ENCODE measurements around the gene FGF3.

Gene FGF3

DNA sequence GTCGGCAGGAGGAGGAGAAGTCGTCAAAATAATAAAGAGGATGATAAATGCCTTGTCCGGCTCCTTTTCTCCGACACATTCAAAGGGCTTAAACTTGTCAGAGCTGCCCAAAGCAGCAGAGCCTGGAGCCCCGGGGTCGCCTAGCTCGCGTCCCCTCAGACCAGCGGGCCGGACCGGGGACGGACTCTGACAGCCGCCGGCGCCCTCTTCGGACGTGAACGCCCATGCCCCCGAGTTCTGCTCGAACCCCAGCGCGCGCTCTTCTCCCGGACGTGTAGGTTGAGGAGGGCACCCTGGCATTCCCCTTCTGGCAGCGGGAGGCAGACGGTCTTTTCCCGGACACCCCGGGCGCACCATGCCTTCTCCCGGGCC lies 999 bp downstream of the FGF3 start:
- H3K4me3 ChIP-seq (ENCODE audit: low read depth, low read length) = no peak overlapping the region
- no peak for TF ChIP-seq MYC (IDR thresholded peaks at IDR 0.05; ENCODE audit: low read depth, low read length)
- TF ChIP-seq, protein P1, sequence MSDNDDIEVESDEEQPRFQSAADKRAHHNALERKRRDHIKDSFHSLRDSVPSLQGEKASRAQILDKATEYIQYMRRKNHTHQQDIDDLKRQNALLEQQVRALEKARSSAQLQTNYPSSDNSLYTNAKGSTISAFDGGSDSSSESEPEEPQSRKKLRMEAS (IDR thresholded peaks at IDR 0.05; ENCODE audit: low read depth, low read length) = no peak
- no peak for TF ChIP-seq CTCF (IDR thresholded peaks at IDR 0.05; ENCODE audit: low read depth, low read length)
- TF ChIP-seq POLR2A (IDR thresholded peaks at IDR 0.05; ENCODE audit: extremely low read depth, insufficient read length) = no peak
- DNase-seq (ENCODE audit: low read depth) = no peak

GRCh38 chr11:69817265-69818230 lies 1.7 kb downstream of the FGF3 start:
- H3K4me3 ChIP-seq (ENCODE audit: low read depth, low read length) = no peak overlapping the region
- no peak for TF ChIP-seq POLR2A (IDR thresholded peaks at IDR 0.05; ENCODE audit: extremely low read depth, insufficient read length)
- no peak for TF ChIP-seq CTCF (IDR thresholded peaks at IDR 0.05; ENCODE audit: low read depth, low read length)
- peak; percentile 20; the same call in 1 of the 2 replicates for TF ChIP-seq MYC (IDR thresholded peaks at IDR 0.05; ENCODE audit: low read depth, low read length)
- peak; percentile 67 for DNase-seq (ENCODE audit: low read depth)

- DNase-seq (ENCODE audit: low read depth) = peak; percentile 31
- no peak overlapping the region for H3K4me3 ChIP-seq (ENCODE audit: low read depth, low read length)
- TF ChIP-seq POLR2A (IDR thresholded peaks at IDR 0.05; ENCODE audit: extremely low read depth, insufficient read length) (no peak), MYC (IDR thresholded peaks at IDR 0.05; ENCODE audit: low read depth, low read length) (no peak)
Observed at GRCh38 chr11:69816671-69817070, 2.5 kb downstream of the FGF3 start.

GRCh38 chr11:69815973-69816372 lies 3.2 kb downstream of the FGF3 start:
- DNase-seq (ENCODE audit: low read depth) = no peak
- H3K4me3 ChIP-seq (ENCODE audit: low read depth, low read length) = no peak overlapping the region
- TF ChIP-seq MYC (IDR thresholded peaks at IDR 0.05; ENCODE audit: low read depth, low read length) = no peak

GRCh38 chr11:69814902-69815301 lies 4.3 kb downstream of the FGF3 start:
- H3K4me3 ChIP-seq (ENCODE audit: low read depth, low read length) = no peak overlapping the region
- DNase-seq (ENCODE audit: low read depth) = no peak
- TF ChIP-seq, protein P1 (IDR thresholded peaks at IDR 0.05; ENCODE audit: low read depth, low read length) = no peak

DNA sequence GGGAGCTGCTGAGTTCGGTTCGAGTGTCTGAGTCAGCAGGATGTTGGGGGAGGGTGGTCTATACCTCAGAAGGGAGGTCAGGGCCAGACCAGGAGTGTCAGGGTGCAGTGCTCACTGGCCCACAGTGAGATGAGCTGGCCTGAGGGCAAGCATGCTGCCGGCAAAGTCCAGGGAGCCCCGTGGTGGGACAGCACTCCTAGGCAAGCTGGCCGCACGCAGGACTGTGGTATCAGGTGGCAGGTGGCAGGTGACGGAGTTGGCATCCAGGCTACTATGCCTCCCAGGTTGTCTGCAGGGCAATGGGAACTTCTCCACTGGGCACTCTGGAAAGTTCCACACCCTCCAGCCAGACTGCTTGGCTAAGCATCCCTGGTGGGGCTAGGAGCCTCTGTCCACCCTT lies 4.8 kb downstream of the FGF3 start:
- H3K4me3 ChIP-seq (ENCODE audit: low read depth, low read length) = no peak overlapping the region
- DNase-seq (ENCODE audit: low read depth) = no peak
- TF ChIP-seq, protein P1 (IDR thresholded peaks at IDR 0.05; ENCODE audit: low read depth, low read length) = no peak
- no peak for TF ChIP-seq POLR2A (IDR thresholded peaks at IDR 0.05; ENCODE audit: extremely low read depth, insufficient read length)

DNA sequence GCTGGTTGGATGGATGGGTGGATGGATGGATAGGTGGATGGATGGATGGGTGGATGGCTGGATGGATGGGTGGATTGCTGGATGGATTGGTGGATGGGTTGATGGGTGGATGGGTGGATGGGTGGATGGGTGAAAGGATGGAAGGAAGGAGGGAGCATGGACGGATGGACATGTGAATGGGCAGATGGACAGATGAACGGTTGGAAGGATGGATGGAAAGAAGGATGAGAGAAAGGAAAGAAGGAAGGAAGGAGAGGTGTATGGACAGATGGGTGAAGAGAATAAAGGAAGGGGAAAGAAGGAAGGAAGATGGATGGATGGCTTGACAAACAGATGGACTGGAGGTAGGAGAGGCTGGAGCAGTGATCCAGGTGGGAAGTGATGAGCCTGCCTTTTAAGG lies 5.4 kb downstream of the FGF3 start:
- DNase-seq (ENCODE audit: low read depth) = no peak
- H3K4me3 ChIP-seq (ENCODE audit: low read depth, low read length) = no peak overlapping the region
- TF ChIP-seq POLR2A (IDR thresholded peaks at IDR 0.05; ENCODE audit: extremely low read depth, insufficient read length) (no peak), MYC (IDR thresholded peaks at IDR 0.05; ENCODE audit: low read depth, low read length) (no peak), CTCF (IDR thresholded peaks at IDR 0.05; ENCODE audit: low read depth, low read length) (no peak)
- TF ChIP-seq, protein P1 (IDR thresholded peaks at IDR 0.05; ENCODE audit: low read depth, low read length) = no peak

DNA sequence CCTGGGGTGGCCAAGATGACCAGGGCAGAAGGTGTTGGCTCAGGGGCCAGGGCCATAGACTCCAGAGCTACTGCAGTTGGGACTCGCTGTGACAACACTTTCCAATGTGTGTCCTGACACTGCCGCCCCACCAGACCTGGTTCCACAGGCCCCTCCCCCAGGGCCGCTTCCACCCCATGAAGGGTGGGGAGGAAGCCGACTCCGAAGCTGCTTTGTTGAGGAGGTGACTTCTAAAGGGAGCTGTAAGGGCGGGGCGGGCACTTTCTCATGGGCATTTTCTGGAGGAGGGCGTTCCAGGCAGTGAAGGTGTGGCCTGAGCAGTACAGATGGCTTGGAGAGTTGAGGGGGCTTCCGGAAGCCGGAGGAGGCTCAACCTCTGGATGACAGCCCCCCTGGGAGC lies 6.3 kb downstream of the FGF3 start:
- no peak overlapping the region for H3K4me3 ChIP-seq (ENCODE audit: low read depth, low read length)
- no peak for DNase-seq (ENCODE audit: low read depth)
- no peak for TF ChIP-seq POLR2A (IDR thresholded peaks at IDR 0.05; ENCODE audit: extremely low read depth, insufficient read length)
- TF ChIP-seq CTCF (IDR thresholded peaks at IDR 0.05; ENCODE audit: low read depth, low read length) = no peak
- TF ChIP-seq, protein P1 (IDR thresholded peaks at IDR 0.05; ENCODE audit: low read depth, low read length) = no peak
- TF ChIP-seq MYC (IDR thresholded peaks at IDR 0.05; ENCODE audit: low read depth, low read length) = no peak

Measured in NB4 (cell line).